ENCODE data around the gene PRR12. TPM values are rescaled to one million over a fixed set of nuclear protein-coding genes. Genes with fewer than 3 reads are reported as not detected.
A peak's percentile ranks its signal among the peaks of the same experiment; 100 is the strongest.

The PRR12 gene
- total RNA-seq, 5 donors from 2014 or later (not counting 1 experiment from before 2014, with no cell fraction given), result 50.8 to 81.7 (median 78.8) TPM

DNA sequence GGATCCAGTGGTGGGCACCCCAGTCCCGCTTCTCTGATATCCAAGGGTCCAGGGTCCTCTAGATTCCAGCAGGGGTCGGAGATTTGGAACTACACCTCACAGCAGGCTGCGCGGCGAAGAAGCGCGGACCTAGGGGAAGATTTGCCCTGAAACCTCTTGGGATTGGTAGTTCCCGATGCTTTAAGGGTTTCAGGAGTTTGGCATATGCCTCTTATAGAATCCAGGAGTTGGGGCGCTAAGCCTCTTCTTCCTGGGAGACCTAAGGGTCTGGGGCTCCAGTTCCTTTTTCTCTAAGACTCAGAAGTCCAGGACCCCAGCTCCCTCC lies 75.1 kb downstream of the PRR12 start:
- H3K27me3 ChIP-seq (replicated peaks in 1 of 2; ENCODE audit: control insufficient read depth in 2 of 2, extremely low read depth in 1 of 2, insufficient read depth in 2 of 2, low read length in 1 of 2), result no peaks in the 10 kb centered on the region
- CTCF ChIA-PET, result interaction anchor here in 1 of 2 donors (1.0 to 3.2 kb wide), 4 partner anchors 11 to 26 kb away, joined by 3 to 30 read pairs (median 5); partner anchors contain the start of genes RRAS and SCAF1
- H3K9me3 ChIP-seq, result no peaks in the 10 kb centered on the region
- H3K27ac ChIP-seq (ENCODE audit: low read length), result peak overlapping the region; percentile 78
- POLR2A ChIA-PET, result no interaction called here
- Mint-ChIP-seq H3K4me1 (peaks cover 35 to 48% (median 37%) of the 10 kb centered on the region in 3 donors), H3K36me3 (peaks cover 4% of the 10 kb centered on the region), H3K27me3 (no peaks in the 10 kb centered on the region), H3K9me3 (no peaks in the 10 kb centered on the region), H3K27ac (peak overlapping the region; percentile 100), H3K4me3 (peak overlapping the region; percentile 93 to 100 (median 99))
- peaks cover 4 to 43% of the 10 kb centered on the region in 2 experiments for H3K4me1 ChIP-seq (ENCODE audit: control insufficient read depth in 1 of 2, extremely low read depth in 1 of 2, insufficient read depth in 2 of 2, low read length in 2 of 2)
- 0% methylated on average over 2 of the region's 9 CpGs for WGBS (ENCODE audit: insufficient coverage)
- DNase-seq, result peak in 1 of 35 experiments; percentile 14
- ATAC-seq (replicated peaks in 1 of 4), result peak in 2 of 4 experiments; percentile 0 to 13
- H3K4me3 ChIP-seq (ENCODE audit: control insufficient read depth in 1 of 2, extremely low read depth in 1 of 2, low read length in 1 of 2), result peak overlapping the region; percentile 93
- peaks cover 7 to 26% of the 10 kb centered on the region in 2 donors for H3K36me3 ChIP-seq (ENCODE audit: control insufficient read depth in 2 of 2, extremely low read depth in 1 of 2, insufficient read depth in 1 of 2, low read length in 1 of 2)

DNA sequence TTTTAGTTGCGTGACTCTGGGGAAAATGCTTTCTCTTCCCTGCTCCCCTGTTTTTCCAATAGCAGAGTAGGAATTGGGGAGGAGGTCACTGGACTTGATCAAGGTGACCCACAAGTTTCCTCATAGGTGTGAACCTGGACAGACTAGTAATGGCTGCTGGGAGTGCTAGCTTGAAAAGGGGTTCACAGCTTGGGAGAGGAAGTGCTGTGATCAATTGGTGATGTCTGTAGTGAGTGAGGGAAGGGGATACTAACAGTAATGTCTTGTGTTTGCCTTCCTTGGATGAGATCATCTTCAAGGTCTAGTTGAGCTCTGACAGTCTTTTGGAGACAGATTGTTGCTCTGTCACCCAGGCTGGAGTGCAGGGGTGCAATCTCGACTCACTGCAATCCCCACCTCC lies 76.5 kb downstream of the PRR12 start:
- Mint-ChIP-seq H3K4me1 (peaks cover 39 to 48% (median 44%) of the 10 kb centered on the region in 3 donors), H3K27me3 (no peaks in the 10 kb centered on the region), H3K4me3 (peak overlapping the region; percentile 93 to 100 (median 99)), H3K36me3 (peaks cover 4% of the 10 kb centered on the region), H3K27ac (peak overlapping the region in 1 of 2 donors; percentile 55), H3K9me3 (no peaks in the 10 kb centered on the region)
- DNase-seq (no peak), ATAC-seq (replicated peaks in 1 of 4) (no peak)
- Histone ChIP-seq H3K4me1 (ENCODE audit: control insufficient read depth in 1 of 2, extremely low read depth in 1 of 2, insufficient read depth in 2 of 2, low read length in 2 of 2) (peaks cover 4 to 39% of the 10 kb centered on the region in 2 experiments), H3K4me3 (ENCODE audit: control insufficient read depth in 1 of 2, extremely low read depth in 1 of 2, low read length in 1 of 2) (no peak overlapping the region), H3K27me3 (replicated peaks in 1 of 2; ENCODE audit: control insufficient read depth in 2 of 2, extremely low read depth in 1 of 2, insufficient read depth in 2 of 2, low read length in 1 of 2) (no peaks in the 10 kb centered on the region), H3K36me3 (ENCODE audit: control insufficient read depth in 2 of 2, extremely low read depth in 1 of 2, insufficient read depth in 1 of 2, low read length in 1 of 2) (peaks cover 11 to 14% of the 10 kb centered on the region in 2 donors), H3K27ac (ENCODE audit: low read length) (no peak overlapping the region), H3K9me3 (no peaks in the 10 kb centered on the region)
- CTCF ChIA-PET, result interaction anchor here in 1 of 2 donors (0.6 to 1.1 kb wide), 2 partner anchors 9 to 13 kb away, joined by 3 to 5 read pairs; partner anchors contain the start of gene PRMT1
- POLR2A ChIA-PET, result no interaction called here
- WGBS (ENCODE audit: insufficient coverage), result 100% methylated on average over 1 of the region's 2 CpGs

DNA sequence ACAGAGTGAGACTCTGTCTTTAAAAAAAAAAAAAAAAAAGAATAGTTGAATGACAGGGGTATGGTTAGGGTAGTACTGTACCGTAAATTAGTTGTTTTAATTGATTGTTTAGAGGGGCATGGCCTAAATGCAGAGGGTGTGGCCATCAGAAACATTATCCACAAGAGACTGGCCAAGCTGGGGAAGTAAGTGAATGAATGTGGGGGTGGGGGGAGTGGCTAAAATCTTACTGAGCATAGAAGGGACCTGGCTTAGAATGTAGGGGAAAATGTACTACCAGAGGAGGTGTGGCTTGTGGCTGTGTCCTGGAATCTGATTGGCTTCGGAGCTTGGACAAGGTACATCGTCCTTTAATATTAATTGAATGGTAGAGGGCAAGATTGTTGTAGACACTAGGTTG lies 78.5 kb downstream of the PRR12 start:
- H3K27ac Mint-ChIP-seq, result no peak overlapping the region
- H3K27ac ChIP-seq (ENCODE audit: low read length), result no peak overlapping the region
- peaks cover 4% of the 10 kb centered on the region for H3K36me3 Mint-ChIP-seq
- no peaks in the 10 kb centered on the region for H3K27me3 ChIP-seq (replicated peaks in 1 of 2; ENCODE audit: control insufficient read depth in 2 of 2, extremely low read depth in 1 of 2, insufficient read depth in 2 of 2, low read length in 1 of 2)
- no peak for DNase-seq
- 97% methylated on average over 3 of the region's 3 CpGs for WGBS (ENCODE audit: insufficient coverage)
- H3K36me3 ChIP-seq (ENCODE audit: control insufficient read depth in 2 of 2, extremely low read depth in 1 of 2, insufficient read depth in 1 of 2, low read length in 1 of 2), result peaks cover 4% of the 10 kb centered on the region in 2 donors
- H3K9me3 Mint-ChIP-seq, result no peaks in the 10 kb centered on the region
- H3K4me3 Mint-ChIP-seq, result no peak overlapping the region
- H3K4me1 ChIP-seq (ENCODE audit: control insufficient read depth in 1 of 2, extremely low read depth in 1 of 2, insufficient read depth in 2 of 2, low read length in 2 of 2), result peaks cover 4 to 21% of the 10 kb centered on the region in 2 experiments
- no peaks in the 10 kb centered on the region for H3K27me3 Mint-ChIP-seq
- H3K9me3 ChIP-seq, result no peaks in the 10 kb centered on the region
- ATAC-seq (replicated peaks in 1 of 4), result no peak
- H3K4me3 ChIP-seq (ENCODE audit: control insufficient read depth in 1 of 2, extremely low read depth in 1 of 2, low read length in 1 of 2), result no peak overlapping the region
- POLR2A ChIA-PET, result no interaction called here
- peaks cover 20 to 35% (median 34%) of the 10 kb centered on the region in 3 donors for H3K4me1 Mint-ChIP-seq
- CTCF ChIA-PET, result no interaction called here

DNA sequence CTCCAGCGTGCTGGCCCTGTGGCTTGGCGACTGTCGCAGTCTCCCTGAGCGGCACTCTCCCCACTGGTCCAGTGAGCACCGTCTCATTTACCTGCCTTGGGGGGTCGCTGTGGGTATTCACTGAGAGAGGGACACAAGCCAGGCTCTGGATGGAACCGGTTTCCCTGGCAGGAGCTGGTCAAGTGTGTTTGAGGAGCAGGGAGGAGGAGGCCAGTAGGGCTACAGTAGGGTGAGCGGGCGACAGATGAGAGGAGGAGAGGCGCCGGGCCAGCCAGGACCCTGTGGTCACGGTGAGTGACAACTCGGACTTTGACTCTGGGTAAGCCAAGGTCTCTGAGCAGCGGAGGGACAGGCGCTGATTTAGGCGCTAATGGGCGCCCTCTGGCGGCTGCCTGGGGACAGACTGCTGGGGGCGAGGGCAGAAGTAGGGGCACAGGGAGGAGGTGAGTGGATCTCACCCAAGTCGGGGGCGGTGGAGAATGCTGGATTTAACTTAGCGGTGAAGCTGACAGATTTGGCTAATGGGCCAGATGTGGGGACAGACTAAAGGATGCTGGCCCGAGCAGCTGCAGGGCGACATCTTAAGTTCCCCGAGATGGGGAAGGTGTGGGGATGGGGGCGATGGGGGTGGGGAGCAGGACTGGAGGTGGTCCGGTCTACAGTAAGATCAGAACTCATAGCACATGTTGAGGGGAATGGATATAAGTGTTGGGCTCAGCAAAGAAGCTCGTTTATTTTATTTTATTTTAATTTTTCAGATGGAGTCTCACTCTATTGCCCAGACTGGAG lies 81.3 kb downstream of the PRR12 start:
- ChIA-PET CTCF (interaction anchor here (0.6 to 1.5 kb wide), 2 partner anchors 166 to 167 kb away, joined by 4 to 6 read pairs; no protein-coding TSS in a partner anchor), POLR2A (no interaction called here)
- no peak for ATAC-seq (replicated peaks in 1 of 4)
- peak in 34 of 35 experiments; percentile 42 to 83 (median 67) for DNase-seq
- no peaks in the 10 kb centered on the region for H3K9me3 Mint-ChIP-seq
- H3K27me3 Mint-ChIP-seq, result no peaks in the 10 kb centered on the region
- Histone ChIP-seq H3K9me3 (no peaks in the 10 kb centered on the region), H3K4me3 (ENCODE audit: control insufficient read depth in 1 of 2, extremely low read depth in 1 of 2, low read length in 1 of 2) (no peak overlapping the region), H3K4me1 (ENCODE audit: control insufficient read depth in 1 of 2, extremely low read depth in 1 of 2, insufficient read depth in 2 of 2, low read length in 2 of 2) (peaks cover 0 to 16% of the 10 kb centered on the region in 2 experiments), H3K27me3 (replicated peaks in 1 of 2; ENCODE audit: control insufficient read depth in 2 of 2, extremely low read depth in 1 of 2, insufficient read depth in 2 of 2, low read length in 1 of 2) (no peaks in the 10 kb centered on the region), H3K27ac (ENCODE audit: low read length) (no peak overlapping the region), H3K36me3 (ENCODE audit: control insufficient read depth in 2 of 2, extremely low read depth in 1 of 2, insufficient read depth in 1 of 2, low read length in 1 of 2) (peaks cover 4% of the 10 kb centered on the region in 2 donors)
- H3K4me3 Mint-ChIP-seq, result no peak overlapping the region
- peaks cover 4% of the 10 kb centered on the region for H3K36me3 Mint-ChIP-seq
- WGBS (ENCODE audit: insufficient coverage), result 40% methylated on average over 26 of the region's 28 CpGs
- peak overlapping the region; percentile 29 to 48 for H3K27ac Mint-ChIP-seq
- H3K4me1 Mint-ChIP-seq, result peaks cover 17 to 23% (median 22%) of the 10 kb centered on the region in 3 donors

Other genes starting within 250 kb of the PRR12 start
- under 1 TPM in 3 of 5 donors, not detected in 2; 0.20 to 0.43 (median 0.28) TPM for gene TEAD2, start 228.8 kb upstream of the PRR12 start, total RNA-seq
- gene DKKL1, start 227.3 kb upstream of the PRR12 start, total RNA-seq, result not detected
- gene KASH5, start 202.9 kb upstream of the PRR12 start, total RNA-seq, result under 1 TPM in 2 of 5 donors, not detected in 3; 0.25 to 0.26 TPM
- gene PTH2, start 167.7 kb upstream of the PRR12 start, total RNA-seq, result not detected
- gene GFY, start 165.8 kb upstream of the PRR12 start, total RNA-seq, result under 1 TPM in 1 of 5 donors, not detected in 4; 0.16 TPM
- under 1 TPM in 2 of 5 donors, not detected in 3; 0.09 to 0.20 TPM for gene SLC17A7, start 149.7 kb upstream of the PRR12 start, total RNA-seq
- gene PIH1D1, start 139.4 kb upstream of the PRR12 start, total RNA-seq, result 100 to 1,000 TPM; 122 to 196 (median 163) TPM
- gene ALDH16A1, start 138.0 kb upstream of the PRR12 start, total RNA-seq, result 10 to 100 TPM; 32.8 to 57.2 (median 46.3) TPM
- 100 to 1,000 TPM; 238 to 356 (median 260) TPM for gene FLT3LG, start 117.0 kb upstream of the PRR12 start, total RNA-seq
- 1,000 to 10,000 TPM; 5,307 to 6,396 (median 5,878) TPM for gene RPL13A, start 103.6 kb upstream of the PRR12 start, total RNA-seq
- gene RPS11, start 94.7 kb upstream of the PRR12 start, total RNA-seq, result 1,000 to 10,000 TPM; 2,401 to 3,215 (median 2,914) TPM
- 10 to 100 TPM; 20.3 to 41.5 (median 26.4) TPM for gene FCGRT, start 78.5 kb upstream of the PRR12 start, total RNA-seq
- 1 to 10 TPM; 1.2 to 5.7 (median 1.3) TPM for gene RCN3, start 63.2 kb upstream of the PRR12 start, total RNA-seq
- 100 to 1,000 TPM; 152 to 297 (median 176) TPM for gene NOSIP, start 10.6 kb upstream of the PRR12 start, total RNA-seq
- gene PRRG2, start 9.9 kb upstream of the PRR12 start, total RNA-seq, result 1 to 10 TPM in 3 of 5 donors, under 1 TPM in 2; 0.37 to 1.7 (median 1.2) TPM
- gene RRAS, start 49.0 kb downstream of the PRR12 start, total RNA-seq, result 10 to 100 TPM in 3 of 5 donors, 1 to 10 TPM in 2; 8.5 to 15.4 (median 13.0) TPM
- gene SCAF1, start 51.0 kb downstream of the PRR12 start, total RNA-seq, result 10 to 100 TPM; 40.0 to 81.9 (median 75.4) TPM
- gene IRF3, start 74.7 kb downstream of the PRR12 start, total RNA-seq, result 100 to 1,000 TPM; 191 to 376 (median 350) TPM
- gene BCL2L12, start 74.8 kb downstream of the PRR12 start, total RNA-seq, result 10 to 100 TPM; 15.6 to 26.6 (median 24.1) TPM
- 100 to 1,000 TPM in 3 of 5 donors, 10 to 100 TPM in 2; 72.0 to 116 (median 107) TPM for gene PRMT1, start 86.1 kb downstream of the PRR12 start, total RNA-seq
- 1 to 10 TPM; 3.5 to 6.4 (median 5.6) TPM for gene ADM5, start 98.4 kb downstream of the PRR12 start, total RNA-seq
- 1 to 10 TPM in 4 of 5 donors, not detected in 1; 1.4 to 2.2 (median 1.5) TPM for gene CPT1C, start 99.9 kb downstream of the PRR12 start, total RNA-seq
- gene TSKS, start 172.1 kb downstream of the PRR12 start, total RNA-seq, result 1 to 10 TPM in 3 of 5 donors, under 1 TPM in 2; 0.23 to 4.1 (median 2.1) TPM
- 10 to 100 TPM; 49.6 to 64.8 (median 62.2) TPM for gene AP2A1, start 175.8 kb downstream of the PRR12 start, total RNA-seq
- 10 to 100 TPM; 12.8 to 31.2 (median 23.7) TPM for gene FUZ, start 222.1 kb downstream of the PRR12 start, total RNA-seq
- 10 to 100 TPM; 46.0 to 64.1 (median 57.6) TPM for gene MED25, start 227.1 kb downstream of the PRR12 start, total RNA-seq